NCI-H187 (cell line): Measurements from ENCODE around the gene ANXA1.
"Not testable (repeated sequence)": the region's sequence is repeated elsewhere in the genome, so short reads cannot be mapped to it uniquely, and the experiment has no call there.

ENCODE experiments used
- DNase-seq, 2 experiments: peaks; one replicate each; lab custom pipeline; 2025; lab: John Stamatoyannopoulos, UW

The ANXA1 gene

GRCh38 chr9:73168298-73168934 lies 16.8 kb downstream of the ANXA1 start:
- no peak for DNase-seq

GRCh38 chr9:73170185-73170957 lies 18.7 kb downstream of the ANXA1 start:
- no peak for DNase-seq

- no peak for DNase-seq
These were observed 21.2 kb downstream of the ANXA1 start for GRCh38 chr9:73172901-73173215.

GRCh38 chr9:73173557-73174329 lies 22.1 kb downstream of the ANXA1 start:
- DNase-seq: no peak

GRCh38 chr9:73174330-73174980 lies 22.8 kb downstream of the ANXA1 start:
- DNase-seq: no peak

GRCh38 chr9:73176450-73176875 lies 24.8 kb downstream of the ANXA1 start:
- no peak for DNase-seq

- DNase-seq: no peak
These were observed 26.4 kb downstream of the ANXA1 start for GRCh38 chr9:73178044-73178443.

GRCh38 chr9:73179589-73179988 lies 27.9 kb downstream of the ANXA1 start:
- no peak for DNase-seq

GRCh38 chr9:73180403-73180802 lies 28.7 kb downstream of the ANXA1 start:
- no peak for DNase-seq

- no peak for DNase-seq
These were observed 31.3 kb downstream of the ANXA1 start for GRCh38 chr9:73182928-73183327.

GRCh38 chr9:73183428-73183827 lies 31.8 kb downstream of the ANXA1 start:
- no peak for DNase-seq

GRCh38 chr9:73183917-73184861 lies 32.5 kb downstream of the ANXA1 start:
- no peak for DNase-seq

- DNase-seq: not testable (repeated sequence)
These were observed 39.4 kb downstream of the ANXA1 start for GRCh38 chr9:73191109-73191508.

GRCh38 chr9:73194284-73194683 lies 42.6 kb downstream of the ANXA1 start:
- no peak for DNase-seq

- DNase-seq: no peak
These were observed 47.8 kb downstream of the ANXA1 start for GRCh38 chr9:73199448-73199847.

- DNase-seq: no peak
These were observed 48.2 kb downstream of the ANXA1 start for GRCh38 chr9:73199886-73200285.

GRCh38 chr9:73200694-73201452 lies 49.2 kb downstream of the ANXA1 start:
- no peak for DNase-seq

GRCh38 chr9:73202980-73203379 lies 51.3 kb downstream of the ANXA1 start:
- no peak for DNase-seq

GRCh38 chr9:73204936-73205335 lies 53.3 kb downstream of the ANXA1 start:
- DNase-seq: no peak

GRCh38 chr9:73206851-73207250 lies 55.2 kb downstream of the ANXA1 start:
- DNase-seq: no peak
